GM18858 (cell line): ENCODE data around the gene HARS2.
"Not testable (repeated sequence)": the region's sequence is repeated elsewhere in the genome, so short reads cannot be mapped to it uniquely, and the experiment has no call there.

Source experiments
- ATAC-seq: cut with Tn5 transposase; IDR thresholded peaks from one replicate; pipeline ENCODE4 v1.9.1; 2021; ENCODE audit not compliant: unreplicated experiment

The HARS2 gene

DNA sequence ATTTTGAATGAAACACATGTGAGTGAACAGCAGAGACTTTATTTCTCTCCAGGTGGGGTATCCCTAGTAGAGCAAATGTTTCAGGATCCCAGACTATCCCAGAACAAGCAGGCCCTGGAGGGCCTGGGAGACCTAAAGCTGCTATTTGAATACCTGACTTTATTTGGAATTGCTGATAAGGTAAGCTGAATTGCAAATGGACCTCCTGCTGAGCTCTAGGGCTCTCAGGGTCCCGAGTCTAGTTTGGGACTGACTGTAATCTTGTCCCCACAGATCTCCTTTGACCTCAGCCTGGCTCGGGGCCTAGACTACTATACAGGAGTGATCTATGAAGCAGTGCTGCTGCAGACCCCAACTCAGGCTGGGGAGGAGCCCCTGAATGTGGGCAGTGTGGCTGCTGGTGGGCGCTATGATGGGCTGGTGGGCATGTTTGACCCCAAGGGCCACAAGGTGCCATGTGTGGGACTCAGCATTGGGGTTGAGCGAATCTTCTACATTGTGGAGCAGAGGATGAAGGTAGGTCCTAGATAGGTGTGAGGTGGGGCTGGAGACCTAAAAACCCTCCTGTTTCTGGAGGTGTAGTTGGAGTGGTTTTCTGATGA, 5.7 kb downstream of the HARS2 start:
- no peak for ATAC-seq

DNA sequence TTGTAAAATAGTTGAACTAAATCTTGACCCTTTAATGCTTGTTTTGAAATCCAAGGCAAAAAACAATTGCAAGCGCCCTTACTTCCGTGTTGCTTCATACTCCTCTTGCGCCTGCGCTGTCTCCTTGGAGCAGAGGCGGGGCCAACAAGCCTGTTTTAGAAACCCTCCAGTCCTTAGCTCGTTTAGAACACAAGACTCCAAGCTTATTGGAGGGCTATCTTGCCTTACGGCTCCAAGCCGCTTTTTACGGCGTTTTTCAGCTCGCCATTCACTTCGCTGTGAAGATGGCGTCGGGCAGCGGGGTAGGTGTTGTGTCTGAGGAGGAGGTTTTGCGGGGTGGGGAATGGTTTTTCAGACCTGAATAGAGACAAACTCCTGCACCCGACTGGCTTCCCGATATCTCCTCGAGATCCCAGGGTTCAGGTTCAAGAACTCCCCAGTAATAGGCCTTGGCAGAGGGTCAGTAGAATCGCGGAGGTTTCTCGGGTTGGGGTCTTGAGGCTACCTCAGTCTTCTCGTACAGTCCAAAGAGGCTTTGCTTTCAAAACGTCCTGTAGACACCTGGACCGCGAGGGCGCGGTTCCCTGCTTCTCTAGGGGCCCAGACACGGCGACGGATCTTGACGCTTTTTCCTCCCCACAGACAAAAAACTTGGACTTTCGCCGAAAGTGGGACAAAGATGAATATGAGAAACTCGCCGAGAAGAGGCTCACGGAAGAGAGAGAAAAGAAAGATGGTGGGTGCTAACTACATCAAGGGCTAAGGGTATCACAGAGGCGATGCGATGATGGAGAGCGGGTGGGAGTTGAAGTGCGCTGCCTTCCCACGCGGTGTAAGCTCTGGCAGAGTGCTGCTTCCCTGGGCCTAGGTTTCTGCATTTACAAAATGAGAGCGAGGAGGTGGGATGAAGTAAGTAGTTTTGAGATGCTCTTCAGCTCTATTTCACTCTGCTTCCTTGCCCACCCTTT, 9.2 kb downstream of the HARS2 start, which contains the start of gene ZMAT2:
ZMAT2 (plus strand) TSS at position 271 of the 968 bp plus-strand sequence; CDS start at position 285, 14 bp downstream.
- peak; percentile 89 for ATAC-seq

DNA sequence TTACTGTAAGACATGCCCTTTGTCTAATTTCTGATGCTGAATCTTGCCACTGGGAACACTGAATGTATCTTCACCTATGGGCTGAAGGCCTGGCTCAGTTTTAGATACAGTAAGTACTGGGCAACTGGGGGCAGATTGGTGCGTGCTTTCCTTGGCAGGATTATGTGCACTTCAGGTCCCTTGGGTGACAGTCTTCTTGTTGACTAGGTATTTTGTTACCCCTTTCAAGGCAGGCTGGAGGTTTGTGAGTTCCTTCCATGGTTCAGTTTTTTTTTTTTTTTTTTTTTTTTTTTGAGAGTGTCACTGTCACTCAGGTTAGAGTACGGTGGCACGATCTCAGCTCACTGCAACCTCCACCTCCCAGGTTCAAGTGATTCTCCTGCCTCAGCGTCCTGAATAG, 16.6 kb downstream of the HARS2 start:
- ATAC-seq = no peak

DNA sequence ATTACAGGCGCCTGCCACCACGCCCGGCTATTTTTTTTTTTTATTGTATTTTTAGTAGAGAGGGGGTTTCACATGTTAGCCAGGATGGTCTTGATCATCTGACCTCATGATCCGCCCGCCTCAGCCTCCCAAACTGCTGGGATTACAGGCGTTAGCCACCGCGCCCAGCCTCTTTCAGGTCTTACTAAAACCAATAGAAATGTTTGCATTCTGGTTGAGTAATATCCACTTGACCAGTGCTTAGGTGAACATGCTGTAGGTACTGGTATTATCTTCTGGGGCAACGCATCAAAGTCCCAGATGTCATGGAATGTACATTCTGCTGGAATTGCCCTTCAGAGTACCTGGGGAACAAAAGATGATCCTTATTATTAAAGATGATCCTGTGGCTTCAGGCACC, 17.5 kb downstream of the HARS2 start:
- ATAC-seq = not testable (repeated sequence)

DNA sequence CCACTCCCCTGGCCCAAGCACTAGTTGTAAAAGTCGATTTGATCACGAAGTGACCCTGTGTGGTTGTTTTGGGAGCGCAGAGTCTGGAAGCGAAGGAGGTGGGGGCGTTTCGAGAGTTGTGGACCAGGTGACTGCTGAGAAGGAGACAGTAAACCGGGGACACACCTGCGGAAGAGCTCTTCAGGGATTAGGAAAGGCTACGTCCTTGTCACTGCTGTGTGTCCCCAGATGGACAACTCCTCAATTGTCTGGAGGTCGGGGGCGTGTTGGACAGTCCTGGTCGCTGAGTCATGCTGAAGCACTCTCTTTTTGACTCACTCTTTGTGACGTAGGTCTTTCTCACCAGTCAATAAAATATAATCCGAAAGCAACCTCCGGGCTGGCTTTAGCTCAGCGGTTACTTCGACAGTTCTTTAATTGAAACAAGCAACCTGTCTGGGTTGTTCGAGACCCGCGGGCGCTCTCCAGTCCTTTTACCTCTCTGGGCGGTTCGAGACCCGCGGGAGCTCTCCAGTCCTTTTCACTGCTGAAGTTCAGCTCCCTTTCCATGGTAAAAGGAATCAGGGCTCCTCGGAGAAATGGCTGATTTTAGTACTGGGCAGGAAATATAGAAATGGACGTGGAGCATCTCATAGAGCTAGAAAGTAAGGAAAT, 19.8 kb downstream of the HARS2 start:
- peak; percentile 85 for ATAC-seq

DNA sequence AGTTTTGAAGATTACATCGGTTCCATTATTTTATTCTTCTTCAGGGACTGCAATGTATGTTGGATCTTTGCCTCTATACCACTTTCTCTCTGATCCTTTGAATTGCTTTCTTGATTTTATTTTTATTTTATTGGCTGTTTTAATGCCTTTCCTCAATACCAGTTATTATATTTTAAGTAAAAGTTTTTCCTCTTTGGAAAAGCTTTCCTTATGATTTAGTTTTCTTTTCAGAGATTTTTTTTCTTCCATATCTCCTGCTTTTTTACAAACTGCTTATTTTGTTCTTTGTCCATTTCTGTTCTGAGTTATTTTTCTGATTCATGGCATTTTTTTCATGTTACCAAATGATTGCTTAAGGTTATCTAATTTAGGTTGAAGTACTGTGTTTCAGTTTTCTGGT, 20.5 kb downstream of the HARS2 start:
- no peak for ATAC-seq

DNA sequence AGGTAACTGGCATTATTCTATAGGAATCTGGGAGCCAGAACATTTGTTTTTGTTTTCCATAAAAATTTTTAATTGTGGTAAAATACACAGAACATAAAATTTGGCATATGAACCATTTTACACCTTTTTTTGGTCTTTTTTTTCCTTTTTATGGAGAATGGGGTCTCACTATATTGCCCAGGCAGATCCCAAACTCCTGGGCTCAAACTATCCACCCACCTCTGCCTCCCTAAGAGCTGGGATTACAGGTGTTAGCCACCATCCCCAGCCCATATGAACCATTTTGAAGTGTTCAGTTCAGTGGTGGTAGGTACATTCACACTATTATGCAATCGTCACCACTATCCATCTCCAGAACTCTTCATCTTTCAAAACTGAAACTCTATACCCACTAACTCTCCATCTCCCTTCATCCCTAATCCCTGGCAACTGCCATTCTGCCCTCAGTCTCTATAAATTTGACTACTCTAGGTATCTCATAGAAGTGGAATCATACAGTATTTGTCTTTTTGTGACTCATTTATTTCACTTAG, 22.4 kb downstream of the HARS2 start:
- no peak for ATAC-seq

DNA sequence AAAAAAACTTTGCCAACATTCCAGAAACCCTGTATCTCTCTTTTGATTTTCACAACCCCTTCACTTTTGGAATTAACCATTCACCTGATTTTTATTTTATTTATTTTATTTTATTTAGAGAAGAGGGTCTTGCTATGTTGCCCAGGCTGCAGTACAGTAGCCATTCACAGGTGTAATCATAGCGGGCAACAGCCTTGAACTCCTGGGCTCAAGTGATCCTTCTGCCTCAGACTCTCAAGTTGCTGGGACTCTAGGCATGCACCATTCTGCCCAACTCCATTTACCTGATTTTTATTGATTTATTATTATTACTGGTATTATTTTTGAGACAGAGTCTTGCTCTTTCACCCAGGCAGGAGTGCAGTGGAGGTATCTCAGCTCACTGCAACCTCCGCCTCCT, 25.0 kb downstream of the HARS2 start:
- ATAC-seq = not testable (repeated sequence)

DNA sequence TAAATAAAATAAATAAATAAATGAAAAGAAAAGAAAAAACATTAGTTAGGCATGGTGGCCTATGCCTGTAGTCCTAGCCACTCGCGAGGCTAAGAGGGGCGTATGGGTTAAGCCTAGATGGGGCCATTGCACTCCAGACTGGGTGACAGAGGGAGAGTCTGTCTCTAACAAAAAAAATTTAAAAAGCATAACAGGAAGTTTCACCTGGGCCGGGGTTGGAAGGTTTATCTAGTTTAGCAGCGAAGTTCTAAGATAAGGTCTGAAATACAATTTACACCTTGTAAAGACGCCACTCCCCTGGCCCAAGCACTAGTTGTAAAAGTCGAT, 27.0 kb downstream of the HARS2 start:
- no peak for ATAC-seq

DNA sequence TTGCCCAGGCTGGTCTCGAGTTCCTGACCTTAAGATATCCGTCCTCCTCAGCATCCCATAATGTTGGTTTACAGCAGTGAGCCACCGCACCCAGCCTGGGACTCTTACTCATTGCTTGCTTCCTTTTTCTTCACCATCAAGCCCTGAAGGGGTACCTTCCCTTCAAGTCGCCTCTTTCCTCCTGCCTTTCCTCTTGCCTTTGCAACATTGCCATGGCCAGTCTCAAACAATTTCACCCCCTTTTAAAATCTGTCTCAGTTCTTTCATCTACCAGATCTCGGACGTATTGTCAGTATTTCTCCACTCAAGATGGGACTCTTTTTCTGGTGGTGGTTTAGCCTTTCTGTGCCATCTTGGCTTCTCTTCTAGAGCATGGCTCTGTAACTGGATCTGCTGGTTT, 29.5 kb downstream of the HARS2 start:
- not testable (repeated sequence) for ATAC-seq

DNA sequence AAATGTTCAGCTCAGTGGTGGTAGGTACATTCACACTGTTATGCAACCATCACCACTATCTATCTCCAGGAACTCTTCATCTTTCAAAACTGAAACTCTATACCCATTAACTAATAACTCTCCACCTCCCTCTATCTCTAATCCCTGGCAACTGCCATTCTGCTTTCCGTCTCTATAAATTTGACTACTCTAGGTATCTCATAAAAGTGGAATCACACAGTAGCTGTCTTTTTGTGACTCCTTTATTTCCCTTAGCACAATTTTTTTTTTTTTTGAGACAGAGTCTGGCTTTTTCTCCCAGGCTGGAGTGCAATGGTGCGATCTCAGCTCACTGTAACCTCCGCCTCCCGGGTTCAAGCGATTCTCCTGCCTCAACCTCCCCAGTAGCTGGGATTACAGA, 30.1 kb downstream of the HARS2 start:
- ATAC-seq = not testable (repeated sequence)

DNA sequence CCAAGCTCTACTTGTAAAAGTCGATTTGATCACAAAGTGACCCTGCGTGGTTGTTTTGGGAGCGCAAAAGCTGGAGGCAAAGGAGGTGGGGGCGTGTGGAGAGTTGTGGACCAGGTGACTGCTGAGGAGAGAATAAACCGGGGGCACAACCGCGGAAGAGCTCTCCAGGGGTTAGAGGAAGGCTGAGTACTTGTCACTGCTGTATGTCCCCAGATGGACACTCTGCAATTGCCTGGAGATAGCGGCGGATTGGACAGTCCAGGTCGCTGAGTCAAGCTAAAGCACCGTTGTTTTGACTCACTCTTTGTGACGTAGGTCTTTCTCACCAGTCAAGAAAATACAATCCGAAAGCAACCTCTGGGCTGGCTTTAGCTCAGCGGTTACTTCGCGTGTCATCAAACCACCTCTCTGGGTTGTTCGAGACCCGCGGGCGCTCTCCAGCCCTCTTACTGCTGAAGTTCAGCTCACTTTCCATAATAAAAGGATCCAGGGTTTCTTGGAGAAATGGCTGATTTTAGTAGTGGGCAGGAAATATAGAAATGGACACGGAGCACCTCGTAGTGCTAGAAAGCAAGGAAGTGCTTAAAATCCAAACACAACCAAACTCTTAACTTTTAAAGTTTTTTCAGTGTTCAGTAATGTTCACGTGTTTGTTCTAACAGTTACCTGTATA, 34.7 kb downstream of the HARS2 start:
- peak; percentile 86 for ATAC-seq

DNA sequence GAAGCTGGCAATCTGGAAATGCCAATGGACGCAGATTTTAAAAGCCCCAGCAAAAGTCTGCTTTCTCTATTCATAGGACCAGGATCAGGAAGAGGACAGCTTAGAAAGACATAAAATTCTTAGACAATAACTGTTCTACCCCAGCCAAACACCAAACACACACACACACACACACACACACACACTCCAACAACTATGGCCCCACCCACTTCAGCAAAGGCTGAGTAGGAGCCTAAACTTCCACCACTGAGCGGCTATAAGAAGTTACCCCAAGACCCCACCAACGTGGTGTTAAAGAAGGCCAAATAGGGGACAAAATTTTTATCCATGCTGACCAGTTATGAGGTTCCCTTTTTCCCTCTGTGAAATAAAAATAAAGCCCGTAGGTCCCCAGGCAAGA, 41.8 kb downstream of the HARS2 start:
- no peak for ATAC-seq

DNA sequence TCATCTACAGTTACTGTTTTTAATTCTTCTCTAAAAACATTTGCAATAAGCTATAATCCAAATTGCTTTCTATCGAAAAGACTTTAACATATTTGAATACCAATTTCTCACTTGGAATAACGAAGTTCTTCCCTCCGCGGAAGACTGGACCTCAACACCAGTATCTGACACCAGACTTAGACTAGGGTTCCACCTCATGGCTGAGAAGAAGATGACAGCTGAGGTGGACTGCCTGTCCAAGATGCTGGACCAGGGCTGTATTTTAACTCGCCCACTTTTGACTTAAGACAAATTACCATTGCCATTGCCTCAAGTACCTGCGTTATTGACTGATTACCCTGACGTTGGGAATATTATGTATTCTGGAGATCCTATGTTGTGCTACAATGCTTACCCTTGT, 43.1 kb downstream of the HARS2 start:
- no peak for ATAC-seq

DNA sequence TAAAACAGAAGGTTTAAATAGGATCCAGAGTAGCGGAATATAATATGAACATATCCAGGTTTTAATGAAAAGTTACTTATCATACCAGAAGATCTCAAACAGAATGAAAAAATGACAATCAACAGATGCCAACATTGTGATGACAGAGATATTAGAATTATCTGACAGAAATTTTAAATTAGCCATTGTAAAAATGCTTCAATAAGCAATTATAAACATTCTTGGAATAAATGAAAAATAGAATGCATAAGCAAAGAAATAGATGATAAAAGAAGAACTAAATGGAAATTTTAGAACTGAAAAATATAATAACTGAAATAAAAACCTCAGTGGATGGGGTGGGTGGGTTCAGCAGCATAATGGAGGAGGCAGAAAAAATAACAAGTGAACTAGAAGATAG, 46.2 kb downstream of the HARS2 start:
- ATAC-seq = no peak

DNA sequence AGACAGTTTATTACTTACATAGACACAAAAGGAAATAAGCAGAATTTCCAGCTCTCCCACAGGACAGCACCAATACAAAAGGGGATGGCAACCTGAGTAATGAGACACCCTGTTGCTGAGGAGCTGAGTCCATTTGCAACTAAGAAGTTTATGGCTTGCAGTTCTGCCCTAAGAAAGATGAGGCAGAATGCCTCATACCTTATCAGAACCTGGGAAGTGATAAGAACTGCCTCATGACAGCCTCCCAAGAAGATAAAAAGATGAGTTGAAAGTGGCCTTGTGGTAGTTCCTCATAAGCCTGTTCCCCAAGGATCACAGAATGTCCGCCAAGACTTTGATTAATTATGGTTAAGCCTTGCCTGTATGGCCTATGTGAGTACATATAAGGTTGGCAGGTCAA, 50.7 kb downstream of the HARS2 start:
- ATAC-seq = no peak
